Measurements from ENCODE around the gene MRPL54. TPM values are rescaled to one million over a fixed set of nuclear protein-coding genes. Genes with fewer than 3 reads are reported as not detected.

The MRPL54 gene
- total RNA-seq, 1 donor from 2014 or later, result 59.4 TPM

DNA sequence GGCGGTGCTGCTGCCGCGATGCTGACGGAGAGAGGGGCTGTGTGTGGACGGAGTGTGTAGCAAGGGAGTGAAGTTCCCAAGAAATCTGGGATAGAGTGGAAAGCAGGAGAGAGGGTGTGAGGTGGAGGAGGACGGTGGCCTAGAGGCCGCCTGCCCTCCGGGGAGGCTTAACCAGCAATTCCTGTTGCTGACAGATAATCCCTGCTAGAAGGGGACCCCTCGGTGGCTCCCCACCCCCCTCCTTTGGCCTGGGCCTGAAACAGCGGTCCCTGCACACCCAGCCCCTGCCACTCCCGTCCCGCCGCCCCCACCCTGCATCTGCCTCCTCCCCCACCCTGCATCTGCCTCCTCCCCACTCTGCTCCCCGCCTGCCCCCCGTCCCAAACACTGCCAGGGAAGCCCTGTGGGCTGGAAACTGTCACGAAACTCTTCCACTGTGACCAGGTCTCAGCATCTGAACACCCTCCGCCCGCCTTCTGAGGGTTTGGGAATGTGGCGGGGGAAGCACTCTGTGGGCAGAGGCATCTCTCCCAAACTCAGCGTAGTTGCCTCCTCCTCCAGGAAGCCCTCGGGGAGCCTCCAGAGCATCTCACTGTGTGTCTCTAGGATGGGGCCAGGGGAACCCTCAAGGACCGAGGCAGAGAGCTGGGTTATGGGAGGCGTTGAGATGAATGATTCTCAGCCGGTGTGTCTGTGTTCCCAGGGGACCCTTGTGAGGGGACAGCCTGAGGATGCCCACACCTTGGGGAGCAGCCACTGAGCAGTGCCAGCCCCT is 40.8 kb downstream of the MRPL54 start:
- Histone ChIP-seq H3K9me3 (no peaks in the 10 kb centered on the region), H3K4me1 (peaks cover 16% of the 10 kb centered on the region), H3K27ac (no peak overlapping the region), H3K27me3 (ENCODE audit: low read depth) (peaks cover 29% of the 10 kb centered on the region), H3K4me3 (no peak overlapping the region), H3K36me3 (no peaks in the 10 kb centered on the region)
- ATAC-seq (no peak), DNase-seq (no peak)
- intact Hi-C loops (cut with DNase I), result no loop called here
- TF ChIP-seq, protein P1, sequence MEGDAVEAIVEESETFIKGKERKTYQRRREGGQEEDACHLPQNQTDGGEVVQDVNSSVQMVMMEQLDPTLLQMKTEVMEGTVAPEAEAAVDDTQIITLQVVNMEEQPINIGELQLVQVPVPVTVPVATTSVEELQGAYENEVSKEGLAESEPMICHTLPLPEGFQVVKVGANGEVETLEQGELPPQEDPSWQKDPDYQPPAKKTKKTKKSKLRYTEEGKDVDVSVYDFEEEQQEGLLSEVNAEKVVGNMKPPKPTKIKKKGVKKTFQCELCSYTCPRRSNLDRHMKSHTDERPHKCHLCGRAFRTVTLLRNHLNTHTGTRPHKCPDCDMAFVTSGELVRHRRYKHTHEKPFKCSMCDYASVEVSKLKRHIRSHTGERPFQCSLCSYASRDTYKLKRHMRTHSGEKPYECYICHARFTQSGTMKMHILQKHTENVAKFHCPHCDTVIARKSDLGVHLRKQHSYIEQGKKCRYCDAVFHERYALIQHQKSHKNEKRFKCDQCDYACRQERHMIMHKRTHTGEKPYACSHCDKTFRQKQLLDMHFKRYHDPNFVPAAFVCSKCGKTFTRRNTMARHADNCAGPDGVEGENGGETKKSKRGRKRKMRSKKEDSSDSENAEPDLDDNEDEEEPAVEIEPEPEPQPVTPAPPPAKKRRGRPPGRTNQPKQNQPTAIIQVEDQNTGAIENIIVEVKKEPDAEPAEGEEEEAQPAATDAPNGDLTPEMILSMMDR (IDR thresholded peaks at IDR 0.05), result no peak

DNA sequence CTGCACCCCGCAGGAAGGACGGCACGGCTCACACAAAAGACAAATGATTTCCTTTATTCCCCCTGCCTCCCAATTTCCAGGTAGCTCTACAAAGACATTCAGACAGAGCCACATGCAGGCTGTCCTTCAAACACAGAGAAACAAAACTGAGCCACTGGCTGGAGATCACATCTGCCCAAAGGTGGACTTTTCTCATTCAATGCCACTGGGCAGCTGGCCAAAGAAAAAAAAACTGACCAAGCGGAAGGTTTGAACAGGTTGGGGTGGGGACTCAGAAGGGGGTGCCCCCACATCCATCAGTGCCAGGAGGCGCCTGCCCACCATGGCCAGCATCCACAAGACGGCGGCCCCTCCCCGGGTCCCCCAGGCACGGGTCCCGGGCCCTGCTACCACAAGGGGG is 41.5 kb downstream of the MRPL54 start:
- no peaks in the 10 kb centered on the region for H3K36me3 ChIP-seq
- H3K4me3 ChIP-seq, result no peak overlapping the region
- ATAC-seq (no peak), DNase-seq (no peak)
- peaks cover 26% of the 10 kb centered on the region for H3K27me3 ChIP-seq (ENCODE audit: low read depth)
- H3K27ac ChIP-seq, result no peak overlapping the region
- H3K9me3 ChIP-seq, result no peaks in the 10 kb centered on the region
- H3K4me1 ChIP-seq, result peaks cover 16% of the 10 kb centered on the region
- intact Hi-C loops (cut with DNase I), result no loop called here
- TF ChIP-seq, protein P1 (IDR thresholded peaks at IDR 0.05), result no peak

DNA sequence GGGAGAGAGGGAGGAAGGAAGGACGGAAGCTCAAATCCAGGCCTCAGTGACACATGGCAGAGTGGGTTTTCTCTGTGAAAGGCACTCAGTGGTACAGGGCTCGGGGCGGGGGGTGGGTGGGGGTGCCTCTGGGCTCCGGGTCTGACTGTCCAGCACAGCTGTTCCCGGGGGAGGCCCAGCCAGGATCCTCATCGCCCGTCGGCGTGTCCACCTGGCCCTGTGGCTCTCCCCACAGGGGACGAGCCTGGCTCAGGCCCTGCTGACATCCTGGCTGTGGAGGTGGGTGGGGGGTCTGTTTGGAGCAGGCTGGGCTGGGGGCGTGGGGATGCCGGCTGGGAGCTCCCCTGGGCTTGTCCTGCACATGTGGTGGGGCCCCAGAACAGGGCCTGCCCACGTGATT is 41.9 kb downstream of the MRPL54 start:
- TF ChIP-seq, protein P1 (IDR thresholded peaks at IDR 0.05), result no peak
- peaks cover 16% of the 10 kb centered on the region for H3K4me1 ChIP-seq
- intact Hi-C loops (cut with DNase I), result no loop called here
- H3K4me3 ChIP-seq, result no peak overlapping the region
- no peaks in the 10 kb centered on the region for H3K9me3 ChIP-seq
- H3K36me3 ChIP-seq, result no peaks in the 10 kb centered on the region
- DNase-seq (no peak), ATAC-seq (no peak)
- H3K27me3 ChIP-seq (ENCODE audit: low read depth), result peaks cover 24% of the 10 kb centered on the region
- H3K27ac ChIP-seq, result no peak overlapping the region

- intact Hi-C loops (cut with DNase I), result no loop called here
- ATAC-seq (no peak), DNase-seq (no peak)
- Histone ChIP-seq H3K4me3 (no peak overlapping the region), H3K36me3 (no peaks in the 10 kb centered on the region), H3K4me1 (peaks cover 11% of the 10 kb centered on the region), H3K27ac (no peak overlapping the region), H3K27me3 (ENCODE audit: low read depth) (peaks cover 19% of the 10 kb centered on the region), H3K9me3 (no peaks in the 10 kb centered on the region)
- TF ChIP-seq, protein P1 (IDR thresholded peaks at IDR 0.05), result no peak
Measured at GRCh38 chr19:3805859-3806258, 43.4 kb downstream of the MRPL54 start.

GRCh38 chr19:3807131-3807480 is 44.6 kb downstream of the MRPL54 start:
- intact Hi-C loops (cut with DNase I), result no loop called here
- peaks cover 12% of the 10 kb centered on the region for H3K4me1 ChIP-seq
- no peak for DNase-seq

More at GRCh38 chr19:3807131-3807480, 44.6 kb downstream of the MRPL54 start:
- TF ChIP-seq, protein P1 (IDR thresholded peaks at IDR 0.05), result no peak
- H3K9me3 ChIP-seq, result no peaks in the 10 kb centered on the region
- H3K27me3 ChIP-seq (ENCODE audit: low read depth), result peaks cover 7% of the 10 kb centered on the region
- ATAC-seq, result no peak
- no peak overlapping the region for H3K27ac ChIP-seq
- no peak overlapping the region for H3K4me3 ChIP-seq
- H3K36me3 ChIP-seq, result no peaks in the 10 kb centered on the region

All from lower lobe of right lung (tissue), 2 donors.